ENCODE results near the gene FTCD.

DNA sequence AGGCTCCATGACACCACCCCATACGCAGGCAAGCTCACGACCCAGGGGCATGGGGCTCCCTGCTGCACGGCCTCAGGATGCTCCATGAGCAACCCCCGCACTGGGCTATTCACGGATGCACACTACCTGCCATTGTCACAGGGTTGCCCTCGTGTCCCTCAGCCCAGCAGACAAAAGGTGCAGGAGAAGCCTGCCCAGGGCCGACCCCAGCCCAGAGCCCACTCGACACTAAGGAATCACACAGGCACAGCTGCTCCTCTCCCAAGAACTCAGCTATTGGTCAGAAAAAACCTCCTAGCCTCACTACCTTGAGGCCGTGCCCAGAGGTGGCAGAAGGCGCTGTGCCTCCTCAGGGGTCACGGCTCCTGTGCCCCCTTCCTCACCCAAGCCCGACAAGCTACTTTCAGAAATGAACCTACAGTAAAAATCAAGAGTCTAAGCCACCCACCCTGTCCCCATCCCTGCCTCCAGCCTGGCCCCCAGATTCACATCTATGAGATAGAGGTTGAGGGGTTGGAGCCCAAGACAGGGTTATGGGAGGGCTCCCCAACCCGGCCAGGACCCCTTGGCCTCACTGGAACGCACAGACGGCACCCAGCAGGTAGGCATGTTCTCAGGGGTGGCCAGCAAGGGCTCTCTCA, 35.2 kb upstream of the FTCD start:
- TF ChIP-seq CTCF (IDR thresholded peaks at IDR 0.05; ENCODE audit: borderline replicate concordance, extremely low read depth, low read length, poor library complexity, severe bottlenecking), result no peak
- TF ChIP-seq EZH2 (IDR thresholded peaks at IDR 0.05; ENCODE audit: borderline replicate concordance, low read depth, low read length, severe bottlenecking), result no peak

All from DND-41 (cell line).